Measurements from ENCODE around the gene TMEM132D.

TMEM132D gene

DNA sequence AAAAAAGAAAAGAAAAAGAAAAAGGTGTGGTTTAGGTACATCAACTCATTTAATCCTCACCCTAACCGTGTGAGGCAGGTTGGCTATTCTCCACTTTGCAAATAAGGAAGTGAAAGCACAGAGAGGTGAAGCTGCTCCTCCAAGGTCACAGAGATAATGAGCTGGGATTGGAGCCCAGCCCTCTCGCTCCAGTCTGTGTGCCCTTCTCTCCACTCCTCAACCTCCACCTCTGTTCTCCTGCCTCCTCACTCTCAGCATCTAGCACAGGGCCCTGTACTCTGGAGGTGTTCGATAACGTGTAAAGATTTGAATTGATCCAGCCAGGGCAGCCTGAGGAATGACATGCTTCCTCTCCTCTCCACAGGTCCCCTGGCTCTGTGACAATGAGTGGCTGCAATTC lies 502.3 kb downstream of the TMEM132D start:
- TF ChIP-seq, protein P1, sequence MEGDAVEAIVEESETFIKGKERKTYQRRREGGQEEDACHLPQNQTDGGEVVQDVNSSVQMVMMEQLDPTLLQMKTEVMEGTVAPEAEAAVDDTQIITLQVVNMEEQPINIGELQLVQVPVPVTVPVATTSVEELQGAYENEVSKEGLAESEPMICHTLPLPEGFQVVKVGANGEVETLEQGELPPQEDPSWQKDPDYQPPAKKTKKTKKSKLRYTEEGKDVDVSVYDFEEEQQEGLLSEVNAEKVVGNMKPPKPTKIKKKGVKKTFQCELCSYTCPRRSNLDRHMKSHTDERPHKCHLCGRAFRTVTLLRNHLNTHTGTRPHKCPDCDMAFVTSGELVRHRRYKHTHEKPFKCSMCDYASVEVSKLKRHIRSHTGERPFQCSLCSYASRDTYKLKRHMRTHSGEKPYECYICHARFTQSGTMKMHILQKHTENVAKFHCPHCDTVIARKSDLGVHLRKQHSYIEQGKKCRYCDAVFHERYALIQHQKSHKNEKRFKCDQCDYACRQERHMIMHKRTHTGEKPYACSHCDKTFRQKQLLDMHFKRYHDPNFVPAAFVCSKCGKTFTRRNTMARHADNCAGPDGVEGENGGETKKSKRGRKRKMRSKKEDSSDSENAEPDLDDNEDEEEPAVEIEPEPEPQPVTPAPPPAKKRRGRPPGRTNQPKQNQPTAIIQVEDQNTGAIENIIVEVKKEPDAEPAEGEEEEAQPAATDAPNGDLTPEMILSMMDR (conservative IDR thresholded peaks at IDR 0.05; ENCODE audit: control insufficient read depth, insufficient read depth, low read depth, low read length) = no peak
- H3K4me3 ChIP-seq (ENCODE audit: control insufficient read depth, low read depth, low read length) = no peak overlapping the region
- DNase-seq (ENCODE audit: low read depth) = no peak

DNA sequence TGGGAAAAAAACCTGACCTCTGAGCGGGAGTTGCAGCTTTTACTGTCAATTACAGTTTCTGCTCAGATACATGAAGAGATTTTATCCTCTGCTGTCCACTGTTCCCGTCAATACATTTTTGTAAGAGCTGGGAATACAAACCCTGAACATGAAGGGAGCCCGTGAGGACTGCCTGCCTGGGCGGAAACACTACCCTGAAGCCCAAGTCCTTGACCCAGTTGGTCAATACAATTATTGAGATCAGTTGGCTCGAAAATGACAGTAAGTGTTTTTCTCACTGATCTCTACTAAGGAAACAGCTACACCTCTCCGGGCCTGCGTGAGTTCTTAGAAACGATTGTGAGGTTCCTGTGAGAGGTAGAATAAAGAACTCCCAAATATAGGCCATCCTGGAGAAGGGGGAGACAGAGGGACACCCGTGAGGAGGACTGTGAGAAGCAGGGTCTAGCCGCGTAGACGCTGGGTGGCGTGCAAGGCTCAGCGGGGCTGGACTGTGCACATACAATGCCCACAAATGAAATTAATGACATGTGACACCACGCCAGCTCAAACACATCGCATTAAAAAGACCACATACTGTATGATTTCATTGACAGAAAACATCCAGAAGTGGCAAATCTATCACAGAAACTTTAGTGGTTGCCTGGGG lies 509.5 kb downstream of the TMEM132D start:
- TF ChIP-seq, protein P1 (conservative IDR thresholded peaks at IDR 0.05; ENCODE audit: control insufficient read depth, insufficient read depth, low read depth, low read length) = no peak
- no peak overlapping the region for H3K4me3 ChIP-seq (ENCODE audit: control insufficient read depth, low read depth, low read length)
- DNase-seq (ENCODE audit: low read depth) = no peak

DNA sequence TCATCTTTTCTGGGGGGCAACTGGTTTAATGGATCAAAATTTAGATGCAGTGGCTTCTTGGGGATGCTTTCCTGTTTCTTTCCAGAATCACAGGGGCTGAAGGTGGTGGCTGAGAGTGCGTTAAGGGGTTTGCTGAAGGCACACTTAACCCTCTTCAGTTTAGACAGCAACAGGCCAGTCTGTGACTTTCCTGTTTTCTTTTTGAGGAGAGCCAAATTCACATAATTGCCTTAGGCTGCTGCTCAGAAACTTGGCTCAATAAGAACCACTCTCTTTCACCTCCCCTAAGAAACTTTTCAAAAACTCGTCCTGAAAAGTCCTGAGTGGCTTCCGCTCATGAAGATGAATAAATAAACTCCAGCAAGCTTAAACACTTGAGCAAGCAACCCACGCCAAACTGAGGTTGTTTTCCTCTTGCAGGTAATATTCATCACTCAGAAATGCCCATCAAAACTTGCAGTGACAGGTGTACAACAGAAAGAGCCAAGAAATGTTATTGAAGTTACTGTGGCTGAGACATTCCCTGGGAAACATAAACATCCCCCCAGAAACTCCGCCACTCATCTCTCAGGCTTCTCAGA lies 510.4 kb downstream of the TMEM132D start:
- TF ChIP-seq, protein P1 (conservative IDR thresholded peaks at IDR 0.05; ENCODE audit: control insufficient read depth, insufficient read depth, low read depth, low read length) = no peak
- DNase-seq (ENCODE audit: low read depth) = no peak
- no peak overlapping the region for H3K4me3 ChIP-seq (ENCODE audit: control insufficient read depth, low read depth, low read length)

DNA sequence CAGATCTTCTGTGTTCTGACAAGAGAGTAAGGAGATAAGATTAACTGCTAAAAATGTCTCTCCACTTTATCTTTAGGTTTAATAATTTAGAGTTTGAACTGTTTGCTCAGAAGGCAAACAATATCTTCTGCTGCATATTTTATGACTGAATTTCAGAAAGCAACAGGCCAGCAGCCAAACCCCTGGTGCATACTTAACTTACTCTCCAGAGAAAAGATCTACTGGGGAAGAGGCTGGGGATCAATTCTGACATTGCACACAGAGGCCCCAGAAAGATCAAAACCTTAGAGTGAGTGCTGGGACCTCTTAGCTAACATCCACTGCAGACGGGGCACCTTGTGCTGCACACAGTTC lies 518.2 kb downstream of the TMEM132D start:
- TF ChIP-seq, protein P1 (conservative IDR thresholded peaks at IDR 0.05; ENCODE audit: control insufficient read depth, insufficient read depth, low read depth, low read length) = no peak
- no peak for DNase-seq (ENCODE audit: low read depth)
- H3K4me3 ChIP-seq (ENCODE audit: control insufficient read depth, low read depth, low read length) = no peak overlapping the region

DNA sequence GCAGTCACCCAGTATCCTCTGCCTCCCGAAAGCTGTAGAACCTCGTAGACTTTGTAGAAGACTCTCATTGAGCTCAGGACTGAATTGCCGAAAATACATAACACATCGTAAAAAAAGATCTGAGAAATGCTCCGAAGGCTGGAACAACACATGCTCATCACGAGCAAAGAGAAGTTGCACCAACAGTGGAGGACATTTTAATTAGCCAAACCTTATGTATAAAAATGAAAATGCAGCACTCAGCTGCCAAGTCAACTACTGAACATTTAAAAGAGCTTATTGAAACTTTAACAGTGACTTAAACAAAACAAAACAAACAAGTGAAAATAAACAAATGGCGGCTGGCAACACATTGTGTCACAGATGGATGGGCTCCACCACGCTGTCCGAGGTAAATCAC lies 519.9 kb downstream of the TMEM132D start:
- H3K4me3 ChIP-seq (ENCODE audit: control insufficient read depth, low read depth, low read length) = no peak overlapping the region
- TF ChIP-seq, protein P1 (conservative IDR thresholded peaks at IDR 0.05; ENCODE audit: control insufficient read depth, insufficient read depth, low read depth, low read length) = no peak
- DNase-seq (ENCODE audit: low read depth) = no peak

DNA sequence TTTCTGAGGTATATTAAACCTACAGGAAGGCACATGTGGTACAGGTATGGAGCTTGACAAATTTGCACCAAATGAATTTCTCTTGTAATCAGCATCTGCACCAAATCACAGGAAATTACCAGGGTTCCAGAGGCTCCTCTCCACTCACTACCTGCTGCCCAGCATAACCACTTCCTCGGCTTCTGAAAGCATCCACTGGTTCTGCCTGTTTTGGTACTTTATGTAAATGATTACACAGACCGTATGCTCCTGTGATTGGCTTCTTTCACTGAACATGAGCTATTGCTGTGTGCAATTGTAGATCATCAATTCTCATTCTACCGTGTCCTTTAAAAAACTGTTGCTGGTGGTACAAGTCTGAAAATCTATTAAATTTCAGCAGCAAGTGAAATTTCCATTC lies 522.1 kb downstream of the TMEM132D start:
- H3K4me3 ChIP-seq (ENCODE audit: control insufficient read depth, low read depth, low read length) = no peak overlapping the region
- no peak for DNase-seq (ENCODE audit: low read depth)
- TF ChIP-seq, protein P1 (conservative IDR thresholded peaks at IDR 0.05; ENCODE audit: control insufficient read depth, insufficient read depth, low read depth, low read length) = no peak

Measured in fibroblast of mammary gland (primary cell).